Measurements from ENCODE around the gene DCANP1.

DNA sequence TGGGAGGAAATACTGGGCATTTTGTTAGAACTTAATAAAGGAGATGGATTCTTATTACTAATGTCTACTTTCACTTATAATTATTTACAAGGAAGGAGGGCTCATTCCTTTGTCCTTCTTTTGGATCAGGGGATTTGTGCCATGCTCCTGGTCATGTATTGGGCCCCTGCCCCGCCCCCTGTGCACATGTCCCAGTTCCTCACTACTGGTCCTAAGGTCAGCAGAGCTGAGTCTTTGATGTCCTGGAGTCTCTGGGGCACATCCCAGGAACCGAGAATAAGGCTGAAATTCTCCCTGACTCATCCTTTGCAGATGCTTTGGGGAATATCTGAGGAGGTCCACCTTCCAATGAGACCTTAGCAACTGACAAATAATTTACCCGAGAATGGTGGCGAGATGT, 24.6 kb upstream of the DCANP1 start:
- no peak for TF ChIP-seq BHLHE40 (IDR thresholded peaks at IDR 0.05; ENCODE audit: low read length)
- TF ChIP-seq ZZZ3 (IDR thresholded peaks at IDR 0.05), result no peak
- TF ChIP-seq, protein P1, sequence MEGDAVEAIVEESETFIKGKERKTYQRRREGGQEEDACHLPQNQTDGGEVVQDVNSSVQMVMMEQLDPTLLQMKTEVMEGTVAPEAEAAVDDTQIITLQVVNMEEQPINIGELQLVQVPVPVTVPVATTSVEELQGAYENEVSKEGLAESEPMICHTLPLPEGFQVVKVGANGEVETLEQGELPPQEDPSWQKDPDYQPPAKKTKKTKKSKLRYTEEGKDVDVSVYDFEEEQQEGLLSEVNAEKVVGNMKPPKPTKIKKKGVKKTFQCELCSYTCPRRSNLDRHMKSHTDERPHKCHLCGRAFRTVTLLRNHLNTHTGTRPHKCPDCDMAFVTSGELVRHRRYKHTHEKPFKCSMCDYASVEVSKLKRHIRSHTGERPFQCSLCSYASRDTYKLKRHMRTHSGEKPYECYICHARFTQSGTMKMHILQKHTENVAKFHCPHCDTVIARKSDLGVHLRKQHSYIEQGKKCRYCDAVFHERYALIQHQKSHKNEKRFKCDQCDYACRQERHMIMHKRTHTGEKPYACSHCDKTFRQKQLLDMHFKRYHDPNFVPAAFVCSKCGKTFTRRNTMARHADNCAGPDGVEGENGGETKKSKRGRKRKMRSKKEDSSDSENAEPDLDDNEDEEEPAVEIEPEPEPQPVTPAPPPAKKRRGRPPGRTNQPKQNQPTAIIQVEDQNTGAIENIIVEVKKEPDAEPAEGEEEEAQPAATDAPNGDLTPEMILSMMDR (IDR thresholded peaks at IDR 0.05 in 2 of 3, conservative IDR thresholded peaks at IDR 0.05 in 1 of 3; ENCODE audit: insufficient read depth in 2 of 3, low read depth in 1 of 3, low read length in 3 of 3), result no peak
- TF ChIP-seq JUN (IDR thresholded peaks at IDR 0.05; ENCODE audit: borderline replicate concordance, low read depth, low read length), result no peak
- TF ChIP-seq JUN (CRISPR knock-in tag; IDR thresholded peaks at IDR 0.05; ENCODE audit: borderline replicate concordance), result no peak
- TF ChIP-seq SPI1 (IDR thresholded peaks at IDR 0.05; ENCODE audit: borderline replicate concordance, low read depth, low read length), result no peak
- TF ChIP-seq EZH2 (IDR thresholded peaks at IDR 0.05; ENCODE audit: borderline replicate concordance, low read depth, low read length), result no peak
- TF ChIP-seq GTF2F1 (IDR thresholded peaks at IDR 0.05; ENCODE audit: low read depth, low read length), result no peak
- TF ChIP-seq ELF1 (tag; IDR thresholded peaks at IDR 0.05), result no peak
- TF ChIP-seq, protein P2, sequence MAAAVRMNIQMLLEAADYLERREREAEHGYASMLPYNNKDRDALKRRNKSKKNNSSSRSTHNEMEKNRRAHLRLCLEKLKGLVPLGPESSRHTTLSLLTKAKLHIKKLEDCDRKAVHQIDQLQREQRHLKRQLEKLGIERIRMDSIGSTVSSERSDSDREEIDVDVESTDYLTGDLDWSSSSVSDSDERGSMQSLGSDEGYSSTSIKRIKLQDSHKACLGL (CRISPR knock-in tag; IDR thresholded peaks at IDR 0.05; ENCODE audit: borderline replicate concordance, poor library complexity, severe bottlenecking), result no peak
- TF ChIP-seq SRF (CRISPR knock-in tag; IDR thresholded peaks at IDR 0.05), result no peak
- TF ChIP-seq, protein P3, sequence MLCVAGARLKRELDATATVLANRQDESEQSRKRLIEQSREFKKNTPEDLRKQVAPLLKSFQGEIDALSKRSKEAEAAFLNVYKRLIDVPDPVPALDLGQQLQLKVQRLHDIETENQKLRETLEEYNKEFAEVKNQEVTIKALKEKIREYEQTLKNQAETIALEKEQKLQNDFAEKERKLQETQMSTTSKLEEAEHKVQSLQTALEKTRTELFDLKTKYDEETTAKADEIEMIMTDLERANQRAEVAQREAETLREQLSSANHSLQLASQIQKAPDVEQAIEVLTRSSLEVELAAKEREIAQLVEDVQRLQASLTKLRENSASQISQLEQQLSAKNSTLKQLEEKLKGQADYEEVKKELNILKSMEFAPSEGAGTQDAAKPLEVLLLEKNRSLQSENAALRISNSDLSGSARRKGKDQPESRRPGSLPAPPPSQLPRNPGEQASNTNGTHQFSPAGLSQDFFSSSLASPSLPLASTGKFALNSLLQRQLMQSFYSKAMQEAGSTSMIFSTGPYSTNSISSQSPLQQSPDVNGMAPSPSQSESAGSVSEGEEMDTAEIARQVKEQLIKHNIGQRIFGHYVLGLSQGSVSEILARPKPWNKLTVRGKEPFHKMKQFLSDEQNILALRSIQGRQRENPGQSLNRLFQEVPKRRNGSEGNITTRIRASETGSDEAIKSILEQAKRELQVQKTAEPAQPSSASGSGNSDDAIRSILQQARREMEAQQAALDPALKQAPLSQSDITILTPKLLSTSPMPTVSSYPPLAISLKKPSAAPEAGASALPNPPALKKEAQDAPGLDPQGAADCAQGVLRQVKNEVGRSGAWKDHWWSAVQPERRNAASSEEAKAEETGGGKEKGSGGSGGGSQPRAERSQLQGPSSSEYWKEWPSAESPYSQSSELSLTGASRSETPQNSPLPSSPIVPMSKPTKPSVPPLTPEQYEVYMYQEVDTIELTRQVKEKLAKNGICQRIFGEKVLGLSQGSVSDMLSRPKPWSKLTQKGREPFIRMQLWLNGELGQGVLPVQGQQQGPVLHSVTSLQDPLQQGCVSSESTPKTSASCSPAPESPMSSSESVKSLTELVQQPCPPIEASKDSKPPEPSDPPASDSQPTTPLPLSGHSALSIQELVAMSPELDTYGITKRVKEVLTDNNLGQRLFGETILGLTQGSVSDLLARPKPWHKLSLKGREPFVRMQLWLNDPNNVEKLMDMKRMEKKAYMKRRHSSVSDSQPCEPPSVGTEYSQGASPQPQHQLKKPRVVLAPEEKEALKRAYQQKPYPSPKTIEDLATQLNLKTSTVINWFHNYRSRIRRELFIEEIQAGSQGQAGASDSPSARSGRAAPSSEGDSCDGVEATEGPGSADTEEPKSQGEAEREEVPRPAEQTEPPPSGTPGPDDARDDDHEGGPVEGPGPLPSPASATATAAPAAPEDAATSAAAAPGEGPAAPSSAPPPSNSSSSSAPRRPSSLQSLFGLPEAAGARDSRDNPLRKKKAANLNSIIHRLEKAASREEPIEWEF (CRISPR knock-in tag; IDR thresholded peaks at IDR 0.05), result no peak
- TF ChIP-seq POLR2A (conservative IDR thresholded peaks at IDR 0.05), result no peak
